Small intestine (tissue), 7 donors: ENCODE results near the gene BOC. TPM values are rescaled to one million over a fixed set of nuclear protein-coding genes. Genes with fewer than 3 reads are reported as not detected.

Source experiments
- DNase-seq, 2 donors: peaks; one replicate each; pipeline versions ENCODE4 v3.0.0 to v3.0.0-alpha.2; 2013
- FAIRE-seq: peaks from 2 replicates; lab custom pipeline; 2012; peaks lifted over from hg19 to GRCh38; lab: Jason Lieb, UNC
- H3K27ac ChIP-seq, 3 donors: one replicate each; pipeline ENCODE4 v1.5.1; 2013; ENCODE audit warnings: low read length in 2 of 3, mild to moderate bottlenecking in 2 of 3, control low read depth in 1 of 3, inconsistent platforms in 1 of 3, low read depth in 1 of 3, moderate library complexity in 1 of 3
- H3K27me3 ChIP-seq, 3 donors: one replicate each; pipeline ENCODE4 v1.6.1; 2013; ENCODE audit warnings: low read length in 3 of 3, inconsistent platforms in 1 of 3; ENCODE audit not compliant: control insufficient read depth in 3 of 3, insufficient read depth in 3 of 3
- H3K36me3 ChIP-seq, 3 donors: one replicate each; pipeline ENCODE4 v1.6.1; 2013; ENCODE audit warnings: low read length in 3 of 3, inconsistent platforms in 1 of 3, low read depth in 1 of 3, mild to moderate bottlenecking in 1 of 3, moderate library complexity in 1 of 3; ENCODE audit not compliant: control insufficient read depth in 3 of 3, insufficient read depth in 2 of 3
- H3K4me1 ChIP-seq, 3 donors: one replicate each; pipeline ENCODE4 v1.6.1; 2013; ENCODE audit warnings: low read length in 2 of 3, inconsistent platforms in 1 of 3, low read depth in 1 of 3, mild to moderate bottlenecking in 1 of 3, moderate library complexity in 1 of 3; ENCODE audit not compliant: control insufficient read depth in 3 of 3, insufficient read depth in 2 of 3
- H3K4me3 ChIP-seq, 3 donors: one replicate each; pipeline ENCODE4 v1.5.1; 2013; ENCODE audit warnings: low read length in 3 of 3, control low read depth in 1 of 3, inconsistent platforms in 1 of 3, low read depth in 1 of 3, mild to moderate bottlenecking in 1 of 3, moderate library complexity in 1 of 3
- H3K9me3 ChIP-seq, 2 donors: one replicate each; pipeline ENCODE4 v1.6.1; 2013; ENCODE audit warnings: low read depth in 1 of 2, low read length in 1 of 2; ENCODE audit not compliant: control insufficient read depth in 2 of 2, insufficient read depth in 1 of 2
- WGBS, 3 donors: extraction: QIAGEN DNeasy Blood & Tissue Kit; methylation state at CpG; one replicate each; pipeline ENCODE4 v1.1.7; 2013; 5-methylcytosine and 5-hydroxymethylcytosine counted together
- polyA plus RNA-seq, 4 donors: library from polyadenylated mRNA; stranded (reverse) in 3 of 4; unstranded in 1 of 4; fragments of 200-250 nt in 3 of 4; fragments of 120-200 nt in 1 of 4; gene quantifications; one replicate each; pipeline versions ENCODE4 v1.2.1 to v1.2.3, GENCODE V29; 2013
- donor health status: healthy with polysubstance abuse.
- donor health status: control.
- donor health status: control.
- donor health status: Bipolar disorder and iron deficiency.
- donor health status: healthy.

BOC gene
- polyA plus RNA-seq, 4 donors, result 0.22 to 4.6 (median 2.9) TPM

- WGBS, 3 donors, result 65 to 75% (median 68%) methylated on average over 4 of the region's 4 CpGs
- H3K4me1 ChIP-seq, result peaks cover 0 to 2% (median 0%) of the 10 kb centered on the region in 3 donors
- H3K4me3 ChIP-seq, result no peak overlapping the region
- no peak for FAIRE-seq
- H3K9me3 ChIP-seq, result no peaks in the 10 kb centered on the region
- peaks cover 0 to 18% (median 0%) of the 10 kb centered on the region in 3 donors for H3K36me3 ChIP-seq
- no peak overlapping the region for H3K27ac ChIP-seq
- no peak for DNase-seq
- no peaks in the 10 kb centered on the region for H3K27me3 ChIP-seq
These were observed 41.2 kb downstream of the BOC start for GRCh38 chr3:113252553-113252952.

GRCh38 chr3:113253702-113254101, 42.3 kb downstream of the BOC start:
- Histone ChIP-seq H3K4me1 (no peaks in the 10 kb centered on the region), H3K9me3 (no peaks in the 10 kb centered on the region), H3K4me3 (no peak overlapping the region), H3K27ac (no peak overlapping the region), H3K36me3 (peaks cover 0 to 18% (median 0%) of the 10 kb centered on the region in 3 donors), H3K27me3 (no peaks in the 10 kb centered on the region)
- no peak for DNase-seq
- WGBS, 3 donors, result 84 to 92% (median 88%) methylated on average over 3 of the region's 3 CpGs
- no peak for FAIRE-seq

- H3K4me3 ChIP-seq, result no peak overlapping the region
- DNase-seq (no peak), FAIRE-seq (no peak)
- H3K9me3 ChIP-seq, result no peaks in the 10 kb centered on the region
- no peaks in the 10 kb centered on the region for H3K27me3 ChIP-seq
- 73 to 81% (median 80%) methylated on average over 14 of the region's 14 CpGs for WGBS, 3 donors
- no peaks in the 10 kb centered on the region for H3K4me1 ChIP-seq
- no peak overlapping the region for H3K27ac ChIP-seq
- peaks cover 0 to 18% (median 0%) of the 10 kb centered on the region in 3 donors for H3K36me3 ChIP-seq
These were observed 43.0 kb downstream of the BOC start for GRCh38 chr3:113254171-113254947.

GRCh38 chr3:113255100-113255853, 43.9 kb downstream of the BOC start:
- DNase-seq, result no peak
- Histone ChIP-seq H3K4me1 (no peaks in the 10 kb centered on the region), H3K27me3 (no peaks in the 10 kb centered on the region), H3K9me3 (no peaks in the 10 kb centered on the region), H3K27ac (no peak overlapping the region), H3K36me3 (peaks cover 0 to 14% (median 0%) of the 10 kb centered on the region in 3 donors), H3K4me3 (no peak overlapping the region)
- WGBS, 3 donors, result 83 to 89% (median 86%) methylated on average over 7 of the region's 7 CpGs
- no peak for FAIRE-seq

GRCh38 chr3:113255854-113256615, 44.7 kb downstream of the BOC start:
- H3K4me3 ChIP-seq, result no peak overlapping the region
- WGBS, 3 donors, result 88 to 89% (median 89%) methylated on average over 7 of the region's 7 CpGs
- H3K4me1 ChIP-seq, result no peaks in the 10 kb centered on the region
- H3K27me3 ChIP-seq, result no peaks in the 10 kb centered on the region
- DNase-seq (no peak), FAIRE-seq (no peak)
- H3K36me3 ChIP-seq, result peaks cover 0 to 8% (median 0%) of the 10 kb centered on the region in 3 donors
- H3K27ac ChIP-seq, result no peak overlapping the region
- H3K9me3 ChIP-seq, result no peaks in the 10 kb centered on the region

GRCh38 chr3:113258361-113258760, 47.0 kb downstream of the BOC start:
- WGBS, 3 donors, result 73 to 81% (median 75%) methylated on average over 4 of the region's 4 CpGs
- FAIRE-seq (no peak), DNase-seq (no peak)
- Histone ChIP-seq H3K4me1 (no peaks in the 10 kb centered on the region), H3K27me3 (no peaks in the 10 kb centered on the region), H3K27ac (no peak overlapping the region), H3K36me3 (no peaks in the 10 kb centered on the region), H3K4me3 (no peak overlapping the region), H3K9me3 (no peaks in the 10 kb centered on the region)

GRCh38 chr3:113259196-113259595, 47.8 kb downstream of the BOC start:
- FAIRE-seq (no peak), DNase-seq (no peak)
- WGBS, 3 donors, result 72 to 83% (median 72%) methylated on average over 2 of the region's 2 CpGs
- Histone ChIP-seq H3K4me3 (no peak overlapping the region), H3K27me3 (no peaks in the 10 kb centered on the region), H3K4me1 (no peaks in the 10 kb centered on the region), H3K36me3 (peaks cover 0 to under 1% (median 0%) of the 10 kb centered on the region in 3 donors), H3K9me3 (no peaks in the 10 kb centered on the region), H3K27ac (no peak overlapping the region)

GRCh38 chr3:113261063-113261625, 49.8 kb downstream of the BOC start:
- DNase-seq (no peak), FAIRE-seq (no peak)
- 77 to 81% (median 81%) methylated on average over 6 of the region's 6 CpGs for WGBS, 3 donors
- H3K4me1 ChIP-seq, result no peaks in the 10 kb centered on the region
- H3K4me3 ChIP-seq, result no peak overlapping the region
- H3K27ac ChIP-seq, result peak overlapping the region in 1 of 3 donors; percentile 0
- H3K9me3 ChIP-seq, result no peaks in the 10 kb centered on the region
- no peaks in the 10 kb centered on the region for H3K27me3 ChIP-seq
- peaks cover 0 to 3% (median 0%) of the 10 kb centered on the region in 3 donors for H3K36me3 ChIP-seq
